H1 (cell line): ENCODE data around the gene MAPK4. TPM values are rescaled to one million over a fixed set of nuclear protein-coding genes. Genes with fewer than 3 reads are reported as not detected.

ENCODE experiments used
- CTCF ChIA-PET: fragments of 300-600 bp; sonication (Branson Sonifier 250); formaldehyde crosslinking; loops from one replicate; lab custom pipeline; 2021; ENCODE audit not compliant: partially characterized antibody; lab: Charles Lee
- POLR2A ChIA-PET: fragments of 300-600 bp; sonication (Branson Sonifier 250); formaldehyde crosslinking; loops from one replicate; lab custom pipeline; 2021; ENCODE audit warnings: inconsistent platforms; ENCODE audit not compliant: partially characterized antibody; lab: Charles Lee
- DNase-seq, 2 experiments: peaks; one replicate each; pipeline versions ENCODE4 v3.0.0 to v3.0.0-alpha.2; 2010 to 2022; ENCODE audit warnings: low spot score in 2 of 2, low read depth in 1 of 2, mixed read lengths in 1 of 2
- FAIRE-seq: peaks from 2 replicates; lab custom pipeline; 2011; peaks lifted over from hg19 to GRCh38; lab: Jason Lieb, UNC
- H2AFZ ChIP-seq: 2 replicates; pipeline ENCODE4 v1.8.1; 2012; ENCODE audit warnings: low read length, inconsistent platforms
- H2AK5ac ChIP-seq: 2 replicates; pipeline ENCODE4 v1.6.1; 2013; ENCODE audit warnings: low read depth, low read length
- H2BK120ac ChIP-seq: replicated peaks from 2 replicates; pipeline ENCODE3; 2013; ENCODE audit warnings: low read depth, low read length, inconsistent platforms
- H2BK12ac ChIP-seq: 2 replicates; pipeline ENCODE4 v1.6.1; 2013; ENCODE audit warnings: low read depth, low read length
- H2BK15ac ChIP-seq: 2 replicates; pipeline ENCODE4 v1.6.1; 2013; ENCODE audit warnings: low read length
- H2BK20ac ChIP-seq: 2 replicates; pipeline ENCODE4 v1.6.1; 2013; ENCODE audit warnings: low read length
- H2BK5ac ChIP-seq: 2 replicates; pipeline ENCODE4 v1.6.1; 2013; ENCODE audit warnings: low read depth, low read length
- H3K14ac ChIP-seq: 2 replicates; pipeline ENCODE4 v1.6.1; 2013; ENCODE audit warnings: inconsistent platforms; ENCODE audit not compliant: insufficient read length
- H3K18ac ChIP-seq: 2 replicates; pipeline ENCODE4 v1.6.1; 2013; ENCODE audit warnings: low read length; ENCODE audit errors: extremely low read depth
- H3K23ac ChIP-seq: 2 replicates; pipeline ENCODE4 v1.6.1; 2013; ENCODE audit warnings: inconsistent platforms; ENCODE audit not compliant: insufficient read length
- H3K23me2 ChIP-seq: 2 replicates; pipeline ENCODE4 v1.6.1; 2013; ENCODE audit warnings: low read depth, low read length
- H3K27ac ChIP-seq: 2 replicates; pipeline ENCODE4 v1.6.1; 2011; ENCODE audit warnings: low read depth, low read length, inconsistent platforms
- H3K27me3 ChIP-seq, 4 experiments: replicated peaks in 1 of 4; 1 replicate in 1 of 4; 2 replicates in 3 of 4; pipeline versions ENCODE4 v1.6.1 to v1.8.1; 2011 to 2013; ENCODE audit warnings: low read length in 3 of 4, mild to moderate bottlenecking in 3 of 4, inconsistent platforms in 2 of 4, mixed read lengths in 2 of 4, moderate library complexity in 1 of 4; ENCODE audit not compliant: control insufficient read depth in 3 of 4, insufficient read depth in 3 of 4; ENCODE audit errors: extremely low read depth in 1 of 4
- H3K36me3 ChIP-seq, 4 experiments: 2 replicates each; pipeline versions ENCODE4 v1.6.1 to v1.8.1; 2011 to 2013; ENCODE audit warnings: mild to moderate bottlenecking in 4 of 4, low read length in 3 of 4, moderate library complexity in 2 of 4, control low read depth in 1 of 4, inconsistent platforms in 1 of 4; ENCODE audit not compliant: insufficient read depth in 4 of 4, control insufficient read depth in 2 of 4
- H3K4ac ChIP-seq: replicated peaks from 2 replicates; pipeline ENCODE3; 2013; ENCODE audit warnings: low read length, low read depth, mixed read lengths, inconsistent platforms; ENCODE audit not compliant: insufficient read length
- H3K4me1 ChIP-seq, 4 experiments: replicated peaks in 1 of 4; 1 replicate in 1 of 4; 2 replicates in 3 of 4; pipeline versions ENCODE4 v1.6.1 to v1.8.1; 2011 to 2013; ENCODE audit warnings: low read length in 3 of 4, inconsistent platforms in 2 of 4, mixed read lengths in 1 of 4; ENCODE audit not compliant: insufficient read depth in 4 of 4, control insufficient read depth in 3 of 4
- H3K4me2 ChIP-seq, 2 experiments: 2 replicates each; pipeline versions ENCODE4 v1.6.1 to v1.8.1; 2011 to 2013; ENCODE audit warnings: low read depth in 2 of 2, low read length in 2 of 2, control low read depth in 1 of 2, inconsistent platforms in 1 of 2, mild to moderate bottlenecking in 1 of 2; ENCODE audit not compliant: insufficient read depth in 1 of 2
- H3K4me3 ChIP-seq, 4 experiments: fragments of 200-600, 300-600 bp in 1 of 4; sonication (generic), shearing (Covaris generic), sonication (Bioruptor Twin) in 1 of 4; 2 replicates each; pipeline versions ENCODE4 v1.5.1 to v1.8.1; 2011 to 2016; ENCODE audit warnings: low read length in 4 of 4, low read depth in 3 of 4, control low read depth in 2 of 4, inconsistent platforms in 2 of 4, mild to moderate bottlenecking in 2 of 4, mixed read lengths in 1 of 4, moderate library complexity in 1 of 4; ENCODE audit not compliant: insufficient read depth in 2 of 4; ENCODE audit errors: extremely low read depth in 1 of 4
- H3K56ac ChIP-seq: replicated peaks from 2 replicates; pipeline ENCODE3; 2013; ENCODE audit warnings: low read depth, mild to moderate bottlenecking, mixed read lengths, low read length, inconsistent platforms; ENCODE audit not compliant: insufficient read length
- H3K79me1 ChIP-seq: 2 replicates; pipeline ENCODE4 v1.6.1; 2013; ENCODE audit warnings: low read depth, low read length, control low read depth
- H3K79me2 ChIP-seq, 2 experiments: 2 replicates each; pipeline versions ENCODE4 v1.6.1 to v1.8.1; 2012 to 2013; ENCODE audit warnings: low read length in 2 of 2, mild to moderate bottlenecking in 2 of 2, inconsistent platforms in 1 of 2; ENCODE audit not compliant: insufficient read depth in 2 of 2, control insufficient read depth in 1 of 2
- H3K9ac ChIP-seq, 4 experiments: replicated peaks in 1 of 4; 1 replicate in 1 of 4; 2 replicates in 3 of 4; pipeline versions ENCODE4 v1.6.1 to v1.8.1; 2011 to 2013; ENCODE audit warnings: low read depth in 3 of 4, low read length in 3 of 4, control low read depth in 2 of 4, mild to moderate bottlenecking in 2 of 4, moderate library complexity in 2 of 4, inconsistent platforms in 1 of 4; ENCODE audit errors: extremely low read depth in 1 of 4
- H3K9me3 ChIP-seq, 2 experiments: 2 replicates each; pipeline versions ENCODE4 v1.6.1 to v1.8.1; 2012 to 2013; ENCODE audit warnings: mild to moderate bottlenecking in 2 of 2, moderate library complexity in 2 of 2, control low read depth in 1 of 2, inconsistent platforms in 1 of 2, low read depth in 1 of 2, low read length in 1 of 2, mixed read lengths in 1 of 2; ENCODE audit not compliant: insufficient read depth in 2 of 2
- H4K20me1 ChIP-seq, 2 experiments: replicated peaks in 1 of 2; 2 replicates each; pipeline versions ENCODE3 to v1.8.1; 2011 to 2013; ENCODE audit warnings: inconsistent platforms in 2 of 2, low read length in 2 of 2, mild to moderate bottlenecking in 1 of 2; ENCODE audit not compliant: insufficient read depth in 2 of 2, control insufficient read depth in 1 of 2
- H4K5ac ChIP-seq: 2 replicates; pipeline ENCODE4 v1.6.1; 2013; ENCODE audit warnings: low read length, low read depth, mixed read lengths, inconsistent platforms; ENCODE audit not compliant: insufficient read length
- H4K8ac ChIP-seq: 2 replicates; pipeline ENCODE4 v1.8.0; 2013; ENCODE audit warnings: mild to moderate bottlenecking, moderate library complexity, low read length, inconsistent platforms; ENCODE audit not compliant: insufficient read depth; ENCODE audit errors: extremely low read depth
- H4K91ac ChIP-seq: replicated peaks from 2 replicates; pipeline ENCODE3; 2013; ENCODE audit warnings: low read length, mixed read lengths, inconsistent platforms; ENCODE audit not compliant: insufficient read length
- HDAC6 ChIP-seq: IDR thresholded peaks from one replicate; pipeline ENCODE4 v1.7.1; 2012; ENCODE audit warnings: low read depth, mild to moderate bottlenecking, inconsistent platforms, low read length, moderate library complexity
- RAD21 ChIP-seq, 2 experiments: IDR thresholded peaks in 1 of 2; conservative IDR thresholded peaks in 1 of 2; 2 replicates each; pipeline ENCODE4 v1.6.1; 2011; ENCODE audit warnings: low read depth in 2 of 2, low read length in 2 of 2, improper control_type of control experiment in 1 of 2, inconsistent platforms in 1 of 2, mild to moderate bottlenecking in 1 of 2, moderate library complexity in 1 of 2
- SP4 ChIP-seq: IDR thresholded peaks from 2 replicates; pipeline ENCODE4 v1.6.1; 2012; ENCODE audit warnings: low read length, inconsistent platforms
- WGBS, 2 experiments: shearing (Covaris generic) in 1 of 2; methylation state at CpG; one replicate each; pipeline versions ENCODE4 v1.1.6 to v1.1.7; 2013 to 2015; ENCODE audit warnings: low lambda C conversion rate in 2 of 2, mixed read lengths in 2 of 2, inconsistent platforms in 1 of 2, low coverage in 1 of 2, missing lambda C conversion rate in 1 of 2; ENCODE audit not compliant: insufficient replicate concordance in 2 of 2, insufficient coverage in 1 of 2, insufficient read length in 1 of 2; ENCODE audit errors: extremely low coverage in 1 of 2, missing lambda C conversion rate in 1 of 2; 5-methylcytosine and 5-hydroxymethylcytosine counted together
- polyA plus RNA-seq, 7 experiments: library from polyadenylated mRNA; depleted of rRNA in 3 of 7; stranded (reverse) in 5 of 7; unstranded in 2 of 7; fragments of >200 nt in 5 of 7; fragments of 200-250 nt in 2 of 7; gene quantifications; 1 replicate in 5 of 7; 2 replicates in 1 of 7; 4 replicates in 1 of 7; pipeline versions ENCODE4 v1.2.1 to v1.2.3, GENCODE V29; 2011 to 2013; ENCODE audit warnings: missing spikeins in 2 of 7, mixed read lengths in 2 of 7
- total RNA-seq: library from RNA; stranded (reverse); fragmentation: NEBNext Ultra II Directional; extraction: Animal tissue kit (Norgen Biotek cat#: 25700); gene quantifications from 2 replicates; pipeline ENCODE4 v1.2.1, GENCODE V29; 2021

Gene MAPK4
- total and polyA plus RNA-seq, 2 of the 8 experiments (the other 6 are each of a cell fraction or from before 2014, with no cell fraction given) = 3.2 to 3.7 TPM

DNA sequence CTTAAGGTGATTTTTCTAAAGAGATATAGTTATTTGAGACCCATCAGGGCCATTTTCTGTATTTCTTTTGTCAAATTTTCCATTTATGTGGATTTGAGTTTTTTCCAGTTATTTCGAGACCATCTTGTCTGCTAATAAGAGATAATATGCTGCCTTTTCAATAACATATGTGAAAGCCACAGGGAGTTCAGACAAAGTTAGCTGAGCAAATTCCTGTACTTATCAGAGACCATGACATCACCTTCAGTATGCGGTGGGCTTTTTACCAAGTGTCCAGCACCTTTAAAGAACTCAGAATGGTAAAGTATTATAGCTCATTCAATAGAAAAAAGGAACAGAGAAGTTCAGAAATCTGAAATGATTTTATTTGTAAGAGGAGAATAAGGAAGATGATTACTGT is 11.7 kb downstream of the MAPK4 start:
- Histone ChIP-seq H2AK5ac (no peak overlapping the region), H2BK5ac (no peak overlapping the region)
- no peak for FAIRE-seq
- TF ChIP-seq RAD21 (IDR thresholded peaks at IDR 0.05 in 1 of 2, conservative IDR thresholded peaks at IDR 0.05 in 1 of 2; ENCODE audit: low read depth in 2 of 2, low read length in 2 of 2) (no peak), HDAC6 (no peak), SP4 (no peak)
- TF ChIP-seq, all 59 proteins: peak for 0
- ChIA-PET POLR2A (no interaction called here), CTCF (interaction anchor here (0.7 to 6.6 kb wide), 4 partner anchors 10 to 63 kb away, joined by 3 to 64 read pairs (median 4); no protein-coding TSS in a partner anchor)
- H4K91ac ChIP-seq = no peak overlapping the region
- no peak overlapping the region for H2AFZ ChIP-seq
- no peak overlapping the region for H3K27ac ChIP-seq
- H3K79me1 ChIP-seq = no peaks in the 10 kb centered on the region
- no peak overlapping the region for H3K23ac ChIP-seq
- H3K9ac ChIP-seq = no peak overlapping the region
- H3K4me1 ChIP-seq = peaks cover 0 to 8% (median 3%) of the 10 kb centered on the region in 4 experiments; a peak in 4 of 7 replicates
- no peak overlapping the region for H3K4me2 ChIP-seq
- no peak overlapping the region for H3K14ac ChIP-seq
- H2BK15ac ChIP-seq = no peak overlapping the region
- H3K4ac ChIP-seq = no peak overlapping the region
- H2BK120ac ChIP-seq = no peak overlapping the region
- H4K5ac ChIP-seq = no peak overlapping the region
- no peaks in the 10 kb centered on the region for H3K23me2 ChIP-seq
- H4K8ac ChIP-seq = no peak overlapping the region
- 81% methylated on average over 2 of the region's 2 CpGs; no CpG with 5 or more reads in 1 of the 2 experiments for WGBS, 2 experiments
- DNase-seq = no peak
- no peaks in the 10 kb centered on the region for H3K36me3 ChIP-seq
- H4K20me1 ChIP-seq = no peaks in the 10 kb centered on the region
- H3K9me3 ChIP-seq = no peaks in the 10 kb centered on the region
- H3K27me3 ChIP-seq = no peaks in the 10 kb centered on the region
- no peak overlapping the region for H3K18ac ChIP-seq
- H3K79me2 ChIP-seq = no peaks in the 10 kb centered on the region
- H2BK12ac ChIP-seq = no peak overlapping the region
- H3K4me3 ChIP-seq = no peak overlapping the region
- no peak overlapping the region for H2BK20ac ChIP-seq
- H3K56ac ChIP-seq = no peak overlapping the region
